Measurements from ENCODE around the gene C1orf232.

DNA sequence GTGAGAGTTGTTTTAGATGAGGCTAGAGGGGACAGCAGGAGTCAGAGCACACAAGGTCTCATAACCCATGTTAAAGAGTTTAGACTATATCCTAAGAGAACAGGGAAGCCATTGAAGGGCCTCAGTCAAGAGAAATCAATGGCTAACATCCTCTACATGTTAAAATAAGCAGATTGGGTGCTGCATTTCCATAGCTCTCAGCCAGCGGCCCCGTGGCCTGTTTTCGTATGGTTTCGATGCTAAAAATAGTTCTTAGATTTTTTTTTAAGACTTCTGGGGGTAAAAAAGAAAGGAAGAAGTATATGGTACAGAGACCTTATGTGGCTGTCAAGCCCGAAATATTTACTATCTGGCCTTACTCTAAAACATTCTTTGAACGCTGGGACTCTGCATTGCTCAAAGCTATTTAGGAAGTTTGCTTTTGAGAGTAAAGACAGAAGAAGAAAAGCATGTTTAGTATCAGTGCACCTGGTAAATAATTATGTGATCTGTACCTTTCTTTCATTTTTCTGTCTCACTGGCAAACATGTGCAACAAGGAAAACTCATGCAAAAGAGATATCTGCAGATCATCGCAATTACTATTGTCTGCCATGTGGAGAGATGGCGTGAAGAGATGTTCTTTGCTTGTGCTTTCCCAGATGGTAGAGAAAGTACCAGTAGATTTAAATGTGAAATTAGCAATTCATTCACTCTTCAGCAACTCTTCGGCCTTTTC is 48.7 kb downstream of the C1orf232 start:
- TF ChIP-seq, protein P1, sequence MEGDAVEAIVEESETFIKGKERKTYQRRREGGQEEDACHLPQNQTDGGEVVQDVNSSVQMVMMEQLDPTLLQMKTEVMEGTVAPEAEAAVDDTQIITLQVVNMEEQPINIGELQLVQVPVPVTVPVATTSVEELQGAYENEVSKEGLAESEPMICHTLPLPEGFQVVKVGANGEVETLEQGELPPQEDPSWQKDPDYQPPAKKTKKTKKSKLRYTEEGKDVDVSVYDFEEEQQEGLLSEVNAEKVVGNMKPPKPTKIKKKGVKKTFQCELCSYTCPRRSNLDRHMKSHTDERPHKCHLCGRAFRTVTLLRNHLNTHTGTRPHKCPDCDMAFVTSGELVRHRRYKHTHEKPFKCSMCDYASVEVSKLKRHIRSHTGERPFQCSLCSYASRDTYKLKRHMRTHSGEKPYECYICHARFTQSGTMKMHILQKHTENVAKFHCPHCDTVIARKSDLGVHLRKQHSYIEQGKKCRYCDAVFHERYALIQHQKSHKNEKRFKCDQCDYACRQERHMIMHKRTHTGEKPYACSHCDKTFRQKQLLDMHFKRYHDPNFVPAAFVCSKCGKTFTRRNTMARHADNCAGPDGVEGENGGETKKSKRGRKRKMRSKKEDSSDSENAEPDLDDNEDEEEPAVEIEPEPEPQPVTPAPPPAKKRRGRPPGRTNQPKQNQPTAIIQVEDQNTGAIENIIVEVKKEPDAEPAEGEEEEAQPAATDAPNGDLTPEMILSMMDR (conservative IDR thresholded peaks at IDR 0.05; ENCODE audit: low read depth in 2 of 2): no peak
- TF ChIP-seq POLR2AphosphoS5 (IDR thresholded peaks at IDR 0.05; ENCODE audit: low read depth): no peak
- TF ChIP-seq, protein P2, sequence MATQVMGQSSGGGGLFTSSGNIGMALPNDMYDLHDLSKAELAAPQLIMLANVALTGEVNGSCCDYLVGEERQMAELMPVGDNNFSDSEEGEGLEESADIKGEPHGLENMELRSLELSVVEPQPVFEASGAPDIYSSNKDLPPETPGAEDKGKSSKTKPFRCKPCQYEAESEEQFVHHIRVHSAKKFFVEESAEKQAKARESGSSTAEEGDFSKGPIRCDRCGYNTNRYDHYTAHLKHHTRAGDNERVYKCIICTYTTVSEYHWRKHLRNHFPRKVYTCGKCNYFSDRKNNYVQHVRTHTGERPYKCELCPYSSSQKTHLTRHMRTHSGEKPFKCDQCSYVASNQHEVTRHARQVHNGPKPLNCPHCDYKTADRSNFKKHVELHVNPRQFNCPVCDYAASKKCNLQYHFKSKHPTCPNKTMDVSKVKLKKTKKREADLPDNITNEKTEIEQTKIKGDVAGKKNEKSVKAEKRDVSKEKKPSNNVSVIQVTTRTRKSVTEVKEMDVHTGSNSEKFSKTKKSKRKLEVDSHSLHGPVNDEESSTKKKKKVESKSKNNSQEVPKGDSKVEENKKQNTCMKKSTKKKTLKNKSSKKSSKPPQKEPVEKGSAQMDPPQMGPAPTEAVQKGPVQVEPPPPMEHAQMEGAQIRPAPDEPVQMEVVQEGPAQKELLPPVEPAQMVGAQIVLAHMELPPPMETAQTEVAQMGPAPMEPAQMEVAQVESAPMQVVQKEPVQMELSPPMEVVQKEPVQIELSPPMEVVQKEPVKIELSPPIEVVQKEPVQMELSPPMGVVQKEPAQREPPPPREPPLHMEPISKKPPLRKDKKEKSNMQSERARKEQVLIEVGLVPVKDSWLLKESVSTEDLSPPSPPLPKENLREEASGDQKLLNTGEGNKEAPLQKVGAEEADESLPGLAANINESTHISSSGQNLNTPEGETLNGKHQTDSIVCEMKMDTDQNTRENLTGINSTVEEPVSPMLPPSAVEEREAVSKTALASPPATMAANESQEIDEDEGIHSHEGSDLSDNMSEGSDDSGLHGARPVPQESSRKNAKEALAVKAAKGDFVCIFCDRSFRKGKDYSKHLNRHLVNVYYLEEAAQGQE (IDR thresholded peaks at IDR 0.05; ENCODE audit: unreplicated experiment): no peak
